KOPT-K1 (cell line): ENCODE data around the gene CRELD1.
A peak's percentile ranks its signal among the peaks of the same experiment; 100 is the strongest.
"Not testable (repeated sequence)": the region's sequence is repeated elsewhere in the genome, so short reads cannot be mapped to it uniquely, and the experiment has no call there.

Experiments
- H3K27ac ChIP-seq: fragments of 200-600 bp; sonication (generic); 2 replicates; pipeline ENCODE4 v1.5.1; 2016; ENCODE audit warnings: antibody characterized with exemption, mild to moderate bottlenecking, low read depth, low read length; ENCODE audit not compliant: poor library complexity, severe bottlenecking
- H3K36me3 ChIP-seq: fragments of 200-600 bp; sonication (generic); 2 replicates; pipeline ENCODE4 v1.5.1; 2017; ENCODE audit warnings: antibody characterized with exemption, mild to moderate bottlenecking, low read length, moderate library complexity; ENCODE audit not compliant: insufficient read depth
- H3K9me3 ChIP-seq: fragments of 200-600 bp; sonication (generic); 2 replicates; pipeline ENCODE4 v1.5.1; 2017; ENCODE audit warnings: antibody characterized with exemption, low read length, mild to moderate bottlenecking; ENCODE audit not compliant: insufficient read depth, poor library complexity, severe bottlenecking

The CRELD1 gene

GRCh38 chr3:9938966-9939365, 5.3 kb downstream of the CRELD1 start:
- no peak overlapping the region for H3K27ac ChIP-seq
- H3K36me3 ChIP-seq, result peaks cover 25% of the 10 kb centered on the region; the same call in 1 of the 2 replicates
- H3K9me3 ChIP-seq, result no peaks in the 10 kb centered on the region

GRCh38 chr3:9939906-9940305, 6.3 kb downstream of the CRELD1 start:
- H3K36me3 ChIP-seq, result peaks cover 27% of the 10 kb centered on the region; the same call in 1 of the 2 replicates
- not testable (repeated sequence) for H3K27ac ChIP-seq, H3K9me3 ChIP-seq

- H3K9me3 ChIP-seq, result no peaks in the 10 kb centered on the region
- H3K27ac ChIP-seq, result no peak overlapping the region
- peaks cover 27% of the 10 kb centered on the region; the same call in 1 of the 2 replicates for H3K36me3 ChIP-seq
Measured at GRCh38 chr3:9940746-9941145, 7.1 kb downstream of the CRELD1 start.

- peaks cover 19% of the 10 kb centered on the region; the same call in 1 of the 2 replicates for H3K36me3 ChIP-seq
- no peaks in the 10 kb centered on the region for H3K9me3 ChIP-seq
- no peak overlapping the region for H3K27ac ChIP-seq
Measured at GRCh38 chr3:9942164-9942563, 8.5 kb downstream of the CRELD1 start.

- no peak overlapping the region for H3K27ac ChIP-seq
- H3K36me3 ChIP-seq, result peaks cover 11% of the 10 kb centered on the region; the same call in 1 of the 2 replicates
- no peaks in the 10 kb centered on the region for H3K9me3 ChIP-seq
Measured at GRCh38 chr3:9942934-9943690, 9.5 kb downstream of the CRELD1 start.

GRCh38 chr3:9944271-9944670, 10.6 kb downstream of the CRELD1 start:
- Histone ChIP-seq H3K27ac (no peak overlapping the region), H3K9me3 (no peaks in the 10 kb centered on the region), H3K36me3 (peaks cover 9% of the 10 kb centered on the region; the same call in 1 of the 2 replicates)

GRCh38 chr3:9945358-9945757, 11.7 kb downstream of the CRELD1 start:
- peaks cover 9% of the 10 kb centered on the region; the same call in 1 of the 2 replicates for H3K36me3 ChIP-seq
- H3K27ac ChIP-seq, result no peak overlapping the region
- no peaks in the 10 kb centered on the region for H3K9me3 ChIP-seq

GRCh38 chr3:9946112-9947024, 12.7 kb downstream of the CRELD1 start:
- Histone ChIP-seq H3K27ac (no peak overlapping the region), H3K9me3 (no peaks in the 10 kb centered on the region), H3K36me3 (peaks cover 3% of the 10 kb centered on the region; the same call in 1 of the 2 replicates)

GRCh38 chr3:9947025-9947995, 13.7 kb downstream of the CRELD1 start:
- H3K9me3 ChIP-seq, result no peaks in the 10 kb centered on the region
- H3K36me3 ChIP-seq, result peaks cover 3% of the 10 kb centered on the region; the same call in 1 of the 2 replicates
- no peak overlapping the region for H3K27ac ChIP-seq

GRCh38 chr3:9948586-9948985, 15.0 kb downstream of the CRELD1 start:
- H3K36me3 ChIP-seq, result peaks cover 3% of the 10 kb centered on the region; the same call in 1 of the 2 replicates
- no peak overlapping the region for H3K27ac ChIP-seq
- H3K9me3 ChIP-seq, result no peaks in the 10 kb centered on the region

- Histone ChIP-seq H3K36me3 (peaks cover under 1% of the 10 kb centered on the region; the same call in 1 of the 2 replicates), H3K9me3 (no peaks in the 10 kb centered on the region), H3K27ac (no peak overlapping the region)
Measured at GRCh38 chr3:9949115-9949514, 15.5 kb downstream of the CRELD1 start.

- no peaks in the 10 kb centered on the region for H3K36me3 ChIP-seq
- H3K27ac ChIP-seq, result no peak overlapping the region
- no peaks in the 10 kb centered on the region for H3K9me3 ChIP-seq
Measured at GRCh38 chr3:9949626-9950025, 16.0 kb downstream of the CRELD1 start.

GRCh38 chr3:9951126-9951525, 17.5 kb downstream of the CRELD1 start:
- H3K27ac ChIP-seq, result peak overlapping the region; percentile 15
- H3K9me3 ChIP-seq, result no peaks in the 10 kb centered on the region
- no peaks in the 10 kb centered on the region for H3K36me3 ChIP-seq

GRCh38 chr3:9951598-9951961, 17.9 kb downstream of the CRELD1 start:
- Histone ChIP-seq H3K9me3 (no peaks in the 10 kb centered on the region), H3K27ac (peak overlapping the region; percentile 15), H3K36me3 (no peaks in the 10 kb centered on the region)
